Measurements from ENCODE around the gene DCP2. TPM values are rescaled to one million over a fixed set of nuclear protein-coding genes. Genes with fewer than 3 reads are reported as not detected.

The DCP2 gene
- total and polyA plus RNA-seq, 4 donors = 6.0 to 59.3 (median 23.9) TPM

- Histone ChIP-seq H3K36me3 (ENCODE audit: control insufficient read depth in 1 of 2, insufficient read depth in 2 of 2, low read length in 1 of 2) (no peaks in the 10 kb centered on the region), H3K27ac (ENCODE audit: low read depth in 1 of 2, low read length in 2 of 2) (no peak overlapping the region), H3K4me1 (ENCODE audit: control insufficient read depth in 1 of 2, insufficient read depth in 2 of 2, low read length in 2 of 2) (no peaks in the 10 kb centered on the region), H3K27me3 (ENCODE audit: control insufficient read depth in 1 of 2, insufficient read depth in 2 of 2, low read length in 1 of 2) (no peaks in the 10 kb centered on the region), H3K9me3 (ENCODE audit: control insufficient read depth, low read length) (no peaks in the 10 kb centered on the region), H3K4me3 (ENCODE audit: low read length in 2 of 2) (no peak overlapping the region)
- WGBS, 2 donors = 63 to 69% methylated on average over 10 of the region's 10 CpGs
- intact Hi-C loops (cut with DNase I) = no loop called here
- no peak for ATAC-seq (ENCODE audit: low FRiP score)
- DNase-seq = no peak
Measured at GRCh38 chr5:113052041-113052795, 75.6 kb downstream of the DCP2 start.

DNA sequence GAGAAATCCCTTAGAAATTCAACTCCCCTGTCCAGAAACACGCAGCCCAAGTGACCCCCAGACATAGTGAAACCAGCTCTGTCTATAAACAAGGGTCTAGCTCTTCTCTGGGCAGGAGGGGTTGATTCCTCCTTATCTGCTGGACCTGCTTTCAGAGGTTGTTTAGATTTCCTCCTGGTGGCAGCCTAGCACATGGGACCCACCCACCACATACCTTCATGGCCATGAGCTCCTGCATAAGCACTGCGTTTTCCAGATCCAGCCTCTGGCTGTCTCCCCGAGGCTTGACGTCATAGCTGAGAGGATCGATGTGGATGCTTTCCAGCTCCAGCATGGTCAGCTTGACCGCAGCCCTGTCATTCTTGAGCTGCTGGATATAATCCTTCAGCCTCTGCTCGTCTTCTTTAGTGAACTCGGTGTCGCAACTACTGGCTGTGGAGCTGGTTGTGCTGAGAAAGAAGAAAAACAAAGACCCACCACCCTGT is 77.0 kb downstream of the DCP2 start:
- no peaks in the 10 kb centered on the region for H3K36me3 ChIP-seq (ENCODE audit: control insufficient read depth in 1 of 2, insufficient read depth in 2 of 2, low read length in 1 of 2)
- WGBS, 2 donors = 97 to 98% methylated on average over 9 of the region's 9 CpGs
- H3K4me3 ChIP-seq (ENCODE audit: low read length in 2 of 2) = no peak overlapping the region
- H3K4me1 ChIP-seq (ENCODE audit: control insufficient read depth in 1 of 2, insufficient read depth in 2 of 2, low read length in 2 of 2) = no peaks in the 10 kb centered on the region
- no peak for DNase-seq
- intact Hi-C loops (cut with DNase I) = no loop called here
- no peaks in the 10 kb centered on the region for H3K9me3 ChIP-seq (ENCODE audit: control insufficient read depth, low read length)
- no peak overlapping the region for H3K27ac ChIP-seq (ENCODE audit: low read depth in 1 of 2, low read length in 2 of 2)
- H3K27me3 ChIP-seq (ENCODE audit: control insufficient read depth in 1 of 2, insufficient read depth in 2 of 2, low read length in 1 of 2) = no peaks in the 10 kb centered on the region
- ATAC-seq (ENCODE audit: low FRiP score) = no peak

- Histone ChIP-seq H3K27me3 (ENCODE audit: control insufficient read depth in 1 of 2, insufficient read depth in 2 of 2, low read length in 1 of 2) (no peaks in the 10 kb centered on the region), H3K4me3 (ENCODE audit: low read length in 2 of 2) (no peak overlapping the region), H3K27ac (ENCODE audit: low read depth in 1 of 2, low read length in 2 of 2) (no peak overlapping the region), H3K4me1 (ENCODE audit: control insufficient read depth in 1 of 2, insufficient read depth in 2 of 2, low read length in 2 of 2) (no peaks in the 10 kb centered on the region), H3K9me3 (ENCODE audit: control insufficient read depth, low read length) (no peaks in the 10 kb centered on the region), H3K36me3 (ENCODE audit: control insufficient read depth in 1 of 2, insufficient read depth in 2 of 2, low read length in 1 of 2) (no peaks in the 10 kb centered on the region)
- no peak for DNase-seq
- no peak for ATAC-seq (ENCODE audit: low FRiP score)
- WGBS, 2 donors = 97 to 98% methylated on average over 11 of the region's 11 CpGs
- intact Hi-C loops (cut with DNase I) = no loop called here
Measured at GRCh38 chr5:113054899-113055298, 78.3 kb downstream of the DCP2 start.

GRCh38 chr5:113056988-113057387 is 80.4 kb downstream of the DCP2 start:
- no peaks in the 10 kb centered on the region for H3K36me3 ChIP-seq (ENCODE audit: control insufficient read depth in 1 of 2, insufficient read depth in 2 of 2, low read length in 1 of 2)
- WGBS, 2 donors = 87 to 90% methylated on average over 5 of the region's 5 CpGs
- ATAC-seq (ENCODE audit: low FRiP score) = no peak

DNA sequence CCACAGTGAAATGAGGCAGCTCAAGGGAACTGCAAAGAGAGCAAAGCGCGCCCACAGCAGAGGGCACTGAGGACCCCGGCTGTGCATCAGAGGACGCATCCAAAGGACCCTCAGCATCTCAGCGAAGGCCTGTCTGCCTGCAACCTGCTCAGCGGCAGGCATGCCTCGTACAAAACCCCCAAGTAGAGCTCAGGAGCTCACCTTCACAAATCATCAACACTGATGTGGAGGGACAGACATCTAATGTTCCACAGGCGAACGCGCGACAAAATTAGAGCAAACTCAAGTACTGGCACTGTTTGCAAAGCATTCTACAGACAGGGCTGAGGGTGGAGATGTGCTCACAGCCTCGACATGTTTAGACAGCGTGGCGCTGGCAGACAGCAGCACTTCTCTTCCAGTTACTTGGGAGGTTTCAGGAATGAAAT is 81.0 kb downstream of the DCP2 start:
- H3K27me3 ChIP-seq (ENCODE audit: control insufficient read depth in 1 of 2, insufficient read depth in 2 of 2, low read length in 1 of 2) = no peaks in the 10 kb centered on the region
- H3K27ac ChIP-seq (ENCODE audit: low read depth in 1 of 2, low read length in 2 of 2) = no peak overlapping the region
- H3K4me1 ChIP-seq (ENCODE audit: control insufficient read depth in 1 of 2, insufficient read depth in 2 of 2, low read length in 2 of 2) = no peaks in the 10 kb centered on the region
- H3K9me3 ChIP-seq (ENCODE audit: control insufficient read depth, low read length) = no peaks in the 10 kb centered on the region
- no peaks in the 10 kb centered on the region for H3K36me3 ChIP-seq (ENCODE audit: control insufficient read depth in 1 of 2, insufficient read depth in 2 of 2, low read length in 1 of 2)
- DNase-seq (no peak), ATAC-seq (ENCODE audit: low FRiP score) (no peak)
- 89 to 91% methylated on average over 14 of the region's 14 CpGs for WGBS, 2 donors
- H3K4me3 ChIP-seq (ENCODE audit: low read length in 2 of 2) = no peak overlapping the region
- intact Hi-C loops (cut with DNase I) = no loop called here

More at GRCh38 chr5:113056988-113057387, 80.4 kb downstream of the DCP2 start:
- Histone ChIP-seq H3K9me3 (ENCODE audit: control insufficient read depth, low read length) (no peaks in the 10 kb centered on the region), H3K4me1 (ENCODE audit: control insufficient read depth in 1 of 2, insufficient read depth in 2 of 2, low read length in 2 of 2) (no peaks in the 10 kb centered on the region), H3K27me3 (ENCODE audit: control insufficient read depth in 1 of 2, insufficient read depth in 2 of 2, low read length in 1 of 2) (no peaks in the 10 kb centered on the region), H3K4me3 (ENCODE audit: low read length in 2 of 2) (no peak overlapping the region), H3K27ac (ENCODE audit: low read depth in 1 of 2, low read length in 2 of 2) (no peak overlapping the region)
- DNase-seq = no peak
- intact Hi-C loops (cut with DNase I) = no loop called here

GRCh38 chr5:113058269-113058668 is 81.7 kb downstream of the DCP2 start:
- DNase-seq (no peak), ATAC-seq (ENCODE audit: low FRiP score) (no peak)
- H3K4me3 ChIP-seq (ENCODE audit: low read length in 2 of 2) = no peak overlapping the region
- WGBS, 2 donors = 97% methylated on average over 5 of the region's 5 CpGs
- no peak overlapping the region for H3K27ac ChIP-seq (ENCODE audit: low read depth in 1 of 2, low read length in 2 of 2)
- intact Hi-C loops (cut with DNase I) = no loop called here
- H3K27me3 ChIP-seq (ENCODE audit: control insufficient read depth in 1 of 2, insufficient read depth in 2 of 2, low read length in 1 of 2) = no peaks in the 10 kb centered on the region
- peaks cover 0 to under 1% of the 10 kb centered on the region in 2 donors for H3K36me3 ChIP-seq (ENCODE audit: control insufficient read depth in 1 of 2, insufficient read depth in 2 of 2, low read length in 1 of 2)
- no peaks in the 10 kb centered on the region for H3K4me1 ChIP-seq (ENCODE audit: control insufficient read depth in 1 of 2, insufficient read depth in 2 of 2, low read length in 2 of 2)
- H3K9me3 ChIP-seq (ENCODE audit: control insufficient read depth, low read length) = no peaks in the 10 kb centered on the region

- DNase-seq (no peak), ATAC-seq (ENCODE audit: low FRiP score) (no peak)
- no peak overlapping the region for H3K27ac ChIP-seq (ENCODE audit: low read depth in 1 of 2, low read length in 2 of 2)
- WGBS, 2 donors = 93% methylated on average over 6 of the region's 6 CpGs
- no peaks in the 10 kb centered on the region for H3K27me3 ChIP-seq (ENCODE audit: control insufficient read depth in 1 of 2, insufficient read depth in 2 of 2, low read length in 1 of 2)
- no peaks in the 10 kb centered on the region for H3K4me1 ChIP-seq (ENCODE audit: control insufficient read depth in 1 of 2, insufficient read depth in 2 of 2, low read length in 2 of 2)
- H3K9me3 ChIP-seq (ENCODE audit: control insufficient read depth, low read length) = no peaks in the 10 kb centered on the region
- intact Hi-C loops (cut with DNase I) = no loop called here
- H3K36me3 ChIP-seq (ENCODE audit: control insufficient read depth in 1 of 2, insufficient read depth in 2 of 2, low read length in 1 of 2) = peaks cover 0 to 2% of the 10 kb centered on the region in 2 donors
- H3K4me3 ChIP-seq (ENCODE audit: low read length in 2 of 2) = no peak overlapping the region
Measured at GRCh38 chr5:113058706-113059226, 82.2 kb downstream of the DCP2 start.

DNA sequence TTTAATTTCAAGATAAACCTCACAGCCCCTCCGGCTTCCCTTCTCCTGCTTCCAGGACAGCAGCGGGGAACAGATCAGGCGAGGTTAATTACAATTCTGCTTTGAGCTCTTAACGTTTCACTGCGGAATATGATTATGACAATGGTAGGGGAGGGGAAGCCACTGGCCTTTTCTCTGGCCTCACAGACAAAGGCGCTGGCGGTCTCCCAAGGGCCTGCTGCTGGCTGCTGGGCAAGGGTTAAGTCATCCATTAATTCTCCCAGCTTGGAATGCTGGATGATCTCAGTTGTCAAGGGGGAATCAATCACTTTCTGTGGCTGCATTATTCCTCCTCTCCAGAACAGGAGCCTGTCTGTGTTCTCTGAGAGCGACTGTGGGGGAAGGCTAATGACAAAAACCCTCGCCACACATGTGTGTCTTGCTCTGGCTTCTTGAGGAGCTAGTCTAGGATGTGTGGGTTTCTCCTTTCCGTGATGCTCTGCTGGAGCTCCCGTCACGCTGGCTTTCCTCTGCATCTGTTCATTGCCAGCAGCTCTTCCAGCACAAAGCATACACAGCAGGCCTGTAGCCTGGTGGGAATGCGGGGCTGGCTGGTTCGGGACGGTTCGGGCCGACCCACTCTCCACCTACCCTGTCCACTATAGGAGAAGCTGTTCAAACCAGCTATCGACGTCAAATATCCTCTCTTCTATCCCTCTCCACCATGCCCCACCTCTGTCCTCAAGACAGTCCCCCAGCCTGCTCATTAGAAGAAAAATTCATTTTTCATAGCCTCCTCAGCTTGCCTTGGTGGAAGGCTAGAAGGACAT is 82.8 kb downstream of the DCP2 start:
- ATAC-seq (ENCODE audit: low FRiP score) (no peak), DNase-seq (no peak)
- H3K4me1 ChIP-seq (ENCODE audit: control insufficient read depth in 1 of 2, insufficient read depth in 2 of 2, low read length in 2 of 2) = no peaks in the 10 kb centered on the region
- WGBS, 2 donors = 90 to 92% methylated on average over 19 of the region's 19 CpGs
- H3K4me3 ChIP-seq (ENCODE audit: low read length in 2 of 2) = no peak overlapping the region
- H3K27ac ChIP-seq (ENCODE audit: low read depth in 1 of 2, low read length in 2 of 2) = no peak overlapping the region
- intact Hi-C loops (cut with DNase I) = no loop called here
- peaks cover 0 to 2% of the 10 kb centered on the region in 2 donors for H3K36me3 ChIP-seq (ENCODE audit: control insufficient read depth in 1 of 2, insufficient read depth in 2 of 2, low read length in 1 of 2)
- H3K9me3 ChIP-seq (ENCODE audit: control insufficient read depth, low read length) = no peaks in the 10 kb centered on the region
- no peaks in the 10 kb centered on the region for H3K27me3 ChIP-seq (ENCODE audit: control insufficient read depth in 1 of 2, insufficient read depth in 2 of 2, low read length in 1 of 2)

Measured in aorta (tissue), 5 donors.